ENCODE data around the gene EIF4E2.

Gene EIF4E2

GRCh38 chr2:232543928-232544631 is 6.4 kb upstream of the EIF4E2 start:
- Histone ChIP-seq H3K36me3 (ENCODE audit: insufficient read depth, low read length) (peaks cover 22% of the 10 kb centered on the region), H3K9ac (ENCODE audit: insufficient read length) (no peak overlapping the region)

GRCh38 chr2:232544674-232545073 is 5.8 kb upstream of the EIF4E2 start:
- H3K4me3 ChIP-seq, result no peak overlapping the region
- no peak overlapping the region for H3K9ac ChIP-seq (ENCODE audit: insufficient read length)
- no peak for DNase-seq (ENCODE audit: low read depth, low spot score)
- TF ChIP-seq FOXP2 (optimal IDR thresholded peaks at IDR 0.05; ENCODE audit: control extremely low read depth, extremely low read length, insufficient read depth), result no peak
- TF ChIP-seq EZH2 (IDR thresholded peaks at IDR 0.05), result no peak
- TF ChIP-seq POLR2AphosphoS5 (IDR thresholded peaks at IDR 0.05; ENCODE audit: borderline replicate concordance, low read depth, low read length), result no peak
- no peak overlapping the region for H3K27ac ChIP-seq
- H3K9me3 ChIP-seq (ENCODE audit: low read depth, low read length), result no peaks in the 10 kb centered on the region; the same call in 1 of the 2 replicates
- H3K36me3 ChIP-seq (ENCODE audit: insufficient read depth, low read length), result peaks cover 22% of the 10 kb centered on the region

More at GRCh38 chr2:232543928-232544631, 6.4 kb upstream of the EIF4E2 start:
- TF ChIP-seq FOXP2 (optimal IDR thresholded peaks at IDR 0.05; ENCODE audit: control extremely low read depth, extremely low read length, insufficient read depth) (no peak), EZH2 (IDR thresholded peaks at IDR 0.05) (no peak), POLR2AphosphoS5 (IDR thresholded peaks at IDR 0.05; ENCODE audit: borderline replicate concordance, low read depth, low read length) (no peak)
- no peak for DNase-seq (ENCODE audit: low read depth, low spot score)
- Histone ChIP-seq H3K4me3 (no peak overlapping the region), H3K9me3 (ENCODE audit: low read depth, low read length) (no peaks in the 10 kb centered on the region; the same call in 1 of the 2 replicates), H3K27ac (no peak overlapping the region)

GRCh38 chr2:232545511-232546375 is 4.7 kb upstream of the EIF4E2 start:
- H3K27ac ChIP-seq, result no peak overlapping the region
- TF ChIP-seq FOXP2 (optimal IDR thresholded peaks at IDR 0.05; ENCODE audit: control extremely low read depth, extremely low read length, insufficient read depth) (no peak), POLR2AphosphoS5 (IDR thresholded peaks at IDR 0.05; ENCODE audit: borderline replicate concordance, low read depth, low read length) (no peak; the same call in 1 of the 2 replicates), EZH2 (IDR thresholded peaks at IDR 0.05) (no peak)
- no peaks in the 10 kb centered on the region; the same call in 1 of the 2 replicates for H3K9me3 ChIP-seq (ENCODE audit: low read depth, low read length)
- no peak overlapping the region for H3K4me3 ChIP-seq
- H3K36me3 ChIP-seq (ENCODE audit: insufficient read depth, low read length), result peaks cover 22% of the 10 kb centered on the region
- DNase-seq (ENCODE audit: low read depth, low spot score), result no peak
- no peak overlapping the region for H3K9ac ChIP-seq (ENCODE audit: insufficient read length)

- Histone ChIP-seq H3K36me3 (ENCODE audit: insufficient read depth, low read length) (peaks cover 27% of the 10 kb centered on the region), H3K27ac (no peak overlapping the region), H3K9ac (ENCODE audit: insufficient read length) (no peak overlapping the region), H3K9me3 (ENCODE audit: low read depth, low read length) (no peaks in the 10 kb centered on the region; the same call in 1 of the 2 replicates), H3K4me3 (no peak overlapping the region)
- TF ChIP-seq FOXP2 (optimal IDR thresholded peaks at IDR 0.05; ENCODE audit: control extremely low read depth, extremely low read length, insufficient read depth) (no peak), POLR2AphosphoS5 (IDR thresholded peaks at IDR 0.05; ENCODE audit: borderline replicate concordance, low read depth, low read length) (no peak), EZH2 (IDR thresholded peaks at IDR 0.05) (no peak)
- no peak for DNase-seq (ENCODE audit: low read depth, low spot score)
These were observed 2.5 kb upstream of the EIF4E2 start for GRCh38 chr2:232547991-232548390.

GRCh38 chr2:232549655-232550353 is 685 bp upstream of the EIF4E2 start:
- DNase-seq (ENCODE audit: low read depth, low spot score), result no peak
- H3K27ac ChIP-seq, result peak overlapping the region; percentile 94
- H3K36me3 ChIP-seq (ENCODE audit: insufficient read depth, low read length), result peaks cover 28% of the 10 kb centered on the region
- peak overlapping the region; percentile 100 for H3K4me3 ChIP-seq
- TF ChIP-seq FOXP2 (optimal IDR thresholded peaks at IDR 0.05; ENCODE audit: control extremely low read depth, extremely low read length, insufficient read depth) (no peak), POLR2AphosphoS5 (IDR thresholded peaks at IDR 0.05; ENCODE audit: borderline replicate concordance, low read depth, low read length) (no peak), EZH2 (IDR thresholded peaks at IDR 0.05) (no peak)
- H3K9me3 ChIP-seq (ENCODE audit: low read depth, low read length), result no peaks in the 10 kb centered on the region; the same call in 1 of the 2 replicates
- peak overlapping the region; percentile 100 for H3K9ac ChIP-seq (ENCODE audit: insufficient read length)

GRCh38 chr2:232551250-232551638 is 755 bp downstream of the EIF4E2 start:
- TF ChIP-seq POLR2AphosphoS5 (IDR thresholded peaks at IDR 0.05; ENCODE audit: borderline replicate concordance, low read depth, low read length) (no peak), EZH2 (IDR thresholded peaks at IDR 0.05) (no peak), FOXP2 (optimal IDR thresholded peaks at IDR 0.05; ENCODE audit: control extremely low read depth, extremely low read length, insufficient read depth) (no peak)
- Histone ChIP-seq H3K4me3 (peak overlapping the region; percentile 100), H3K27ac (no peak overlapping the region), H3K36me3 (ENCODE audit: insufficient read depth, low read length) (peaks cover 35% of the 10 kb centered on the region), H3K9ac (ENCODE audit: insufficient read length) (peak overlapping the region; percentile 100), H3K9me3 (ENCODE audit: low read depth, low read length) (no peaks in the 10 kb centered on the region; the same call in 1 of the 2 replicates)
- no peak for DNase-seq (ENCODE audit: low read depth, low spot score)

- Histone ChIP-seq H3K4me3 (peak overlapping the region; percentile 100), H3K27ac (no peak overlapping the region), H3K9me3 (ENCODE audit: low read depth, low read length) (no peaks in the 10 kb centered on the region; the same call in 1 of the 2 replicates), H3K36me3 (ENCODE audit: insufficient read depth, low read length) (peaks cover 39% of the 10 kb centered on the region), H3K9ac (ENCODE audit: insufficient read length) (no peak overlapping the region)
- DNase-seq (ENCODE audit: low read depth, low spot score), result no peak
- no peak for TF ChIP-seq EZH2 (IDR thresholded peaks at IDR 0.05)
- TF ChIP-seq FOXP2 (optimal IDR thresholded peaks at IDR 0.05; ENCODE audit: control extremely low read depth, extremely low read length, insufficient read depth), result no peak
- TF ChIP-seq POLR2AphosphoS5 (IDR thresholded peaks at IDR 0.05; ENCODE audit: borderline replicate concordance, low read depth, low read length), result no peak
These were observed 1.3 kb downstream of the EIF4E2 start for GRCh38 chr2:232551776-232552175.

Measured in SK-N-MC (cell line).